ENCODE results near the gene TMEM120A.
"Not testable (repeated sequence)": the region's sequence is repeated elsewhere in the genome, so short reads cannot be mapped to it uniquely, and the experiment has no call there.

The TMEM120A gene

DNA sequence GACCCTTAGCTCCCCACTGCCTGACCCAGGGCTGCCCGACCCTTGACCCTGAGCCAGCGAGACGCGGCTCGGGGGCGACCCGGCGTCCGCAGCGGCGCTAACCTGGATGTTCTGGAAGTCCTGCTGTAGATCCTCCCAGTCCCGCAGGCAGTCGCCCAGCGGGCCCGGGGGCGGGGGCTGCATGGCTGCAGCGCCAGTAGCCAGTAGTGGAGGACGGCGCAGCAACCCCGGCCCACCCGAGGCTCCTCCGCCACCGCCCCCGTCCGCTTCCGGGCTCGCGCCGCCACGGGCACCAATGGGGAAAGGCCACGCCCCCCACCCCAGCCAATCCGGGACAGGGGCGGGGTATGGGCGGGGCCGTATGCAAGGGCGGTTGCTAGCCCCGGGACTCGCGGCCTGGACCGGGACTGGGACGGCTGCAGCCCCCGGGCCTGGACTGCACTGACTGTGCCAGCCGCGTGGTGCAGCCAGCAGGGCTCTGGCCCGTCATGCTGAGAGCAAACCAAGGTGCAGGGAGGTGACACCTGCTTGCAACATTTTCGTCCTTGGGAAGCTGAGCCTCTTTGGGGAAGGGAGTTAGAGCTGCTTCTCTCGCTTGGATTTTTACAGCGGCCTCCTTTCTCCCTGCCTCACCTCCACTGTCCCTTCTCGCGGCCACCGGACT is at the start of gene TMEM120A:
TMEM120A (minus strand) TSS at position 208 of the 664 bp plus-strand sequence; CDS start at position 183, 25 bp downstream.
- DNase-seq (ENCODE audit: insufficient read length, low spot score): peak; percentile 100
- FAIRE-seq: peak; percentile 85

- FAIRE-seq (no peak), DNase-seq (ENCODE audit: insufficient read length, low spot score) (no peak)
These were observed 45.7 kb upstream of the TMEM120A start for GRCh38 chr7:76040126-76040525.

GRCh38 chr7:76037310-76037709 is 42.9 kb upstream of the TMEM120A start:
- FAIRE-seq: no peak
- no peak for DNase-seq (ENCODE audit: insufficient read length, low spot score)

GRCh38 chr7:76031964-76032363 is 37.6 kb upstream of the TMEM120A start:
- no peak for DNase-seq (ENCODE audit: insufficient read length, low spot score)
- FAIRE-seq: no peak

GRCh38 chr7:76029682-76030081 is 35.3 kb upstream of the TMEM120A start:
- DNase-seq (ENCODE audit: insufficient read length, low spot score); FAIRE-seq: not testable (repeated sequence)

DNA sequence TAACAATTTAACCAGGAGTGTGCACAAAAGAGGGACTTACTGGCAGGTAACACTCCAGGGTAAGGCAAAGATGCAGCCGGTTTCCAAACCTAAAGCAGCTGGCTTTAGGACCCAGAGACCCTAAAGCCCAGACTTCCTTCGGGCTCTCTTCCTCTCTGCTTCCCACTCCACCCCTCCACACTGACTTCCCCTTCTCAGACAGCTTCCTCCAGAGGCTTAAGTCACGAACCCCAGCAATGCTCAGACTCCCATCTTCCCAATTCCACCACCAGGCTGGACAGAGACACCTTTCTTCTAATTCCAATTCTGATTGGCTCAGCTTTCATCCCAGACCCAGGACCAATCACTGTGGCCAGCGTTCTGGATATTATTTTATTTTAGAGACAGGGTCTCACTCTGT is 28.6 kb upstream of the TMEM120A start:
- FAIRE-seq (no peak), DNase-seq (ENCODE audit: insufficient read length, low spot score) (no peak)

- DNase-seq (ENCODE audit: insufficient read length, low spot score): no peak
- FAIRE-seq: no peak
These were observed 27.8 kb upstream of the TMEM120A start for GRCh38 chr7:76022026-76022780.

- peak; percentile 79 for FAIRE-seq
- DNase-seq (ENCODE audit: insufficient read length, low spot score): peak; percentile 68
These were observed 25.8 kb upstream of the TMEM120A start for GRCh38 chr7:76020031-76020714.

- FAIRE-seq; DNase-seq (ENCODE audit: insufficient read length, low spot score): not testable (repeated sequence)
These were observed 24.1 kb upstream of the TMEM120A start for GRCh38 chr7:76018520-76018919.

DNA sequence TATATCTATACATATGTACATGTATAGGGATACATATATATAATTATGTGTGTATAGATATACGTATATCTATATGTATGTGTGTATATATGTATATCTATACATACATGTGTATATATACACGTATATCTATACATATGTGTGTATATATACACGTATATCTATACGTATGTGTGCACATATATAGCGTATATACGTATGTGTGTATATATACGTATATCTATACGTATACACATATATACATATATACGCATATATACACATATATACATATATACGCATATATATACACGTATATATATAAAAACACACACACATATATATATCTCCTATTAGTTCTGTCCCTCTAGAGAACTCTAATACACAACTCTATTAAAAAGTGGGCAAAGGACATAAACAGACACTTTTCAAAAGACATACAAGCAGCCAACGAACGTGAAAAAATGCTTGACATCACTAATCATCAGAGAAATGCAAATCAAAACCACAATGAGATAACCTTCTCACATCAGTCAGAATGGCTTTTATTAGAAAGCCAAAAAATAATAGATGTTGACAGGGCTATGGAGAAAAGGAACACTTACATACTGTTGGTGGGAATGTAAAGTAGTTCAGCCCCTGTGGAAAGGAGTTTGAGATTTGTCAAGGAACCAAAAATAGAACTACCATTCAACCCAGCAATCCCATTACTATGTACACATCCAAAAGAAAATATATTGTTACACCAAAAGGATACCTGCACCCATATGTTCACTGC is 22.0 kb upstream of the TMEM120A start:
- no peak for FAIRE-seq

DNA sequence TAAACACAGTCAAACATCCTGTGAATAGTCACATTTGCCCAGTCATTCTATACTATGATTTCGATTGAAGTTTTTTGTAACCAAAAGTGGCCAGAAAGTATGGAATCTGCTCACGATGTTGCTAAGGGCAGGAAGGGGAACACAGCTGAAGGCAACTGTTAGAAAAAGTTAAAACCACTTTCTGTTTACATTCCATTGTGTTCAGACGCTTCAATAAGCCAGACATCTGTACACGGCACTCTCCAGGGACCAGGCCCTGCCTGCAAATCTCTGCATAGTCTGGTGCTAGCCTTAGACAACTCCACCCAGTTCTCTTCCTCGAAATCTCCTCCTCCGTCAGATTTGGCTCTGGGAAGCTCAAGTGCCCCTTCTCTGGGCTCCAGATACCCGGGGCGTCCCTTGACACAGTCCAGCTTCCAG is 17.1 kb upstream of the TMEM120A start:
- DNase-seq (ENCODE audit: insufficient read length, low spot score) (no peak), FAIRE-seq (no peak)

More for the DNA sequence above, 22.0 kb upstream of the TMEM120A start:
- DNase-seq (ENCODE audit: insufficient read length, low spot score): no peak

DNA sequence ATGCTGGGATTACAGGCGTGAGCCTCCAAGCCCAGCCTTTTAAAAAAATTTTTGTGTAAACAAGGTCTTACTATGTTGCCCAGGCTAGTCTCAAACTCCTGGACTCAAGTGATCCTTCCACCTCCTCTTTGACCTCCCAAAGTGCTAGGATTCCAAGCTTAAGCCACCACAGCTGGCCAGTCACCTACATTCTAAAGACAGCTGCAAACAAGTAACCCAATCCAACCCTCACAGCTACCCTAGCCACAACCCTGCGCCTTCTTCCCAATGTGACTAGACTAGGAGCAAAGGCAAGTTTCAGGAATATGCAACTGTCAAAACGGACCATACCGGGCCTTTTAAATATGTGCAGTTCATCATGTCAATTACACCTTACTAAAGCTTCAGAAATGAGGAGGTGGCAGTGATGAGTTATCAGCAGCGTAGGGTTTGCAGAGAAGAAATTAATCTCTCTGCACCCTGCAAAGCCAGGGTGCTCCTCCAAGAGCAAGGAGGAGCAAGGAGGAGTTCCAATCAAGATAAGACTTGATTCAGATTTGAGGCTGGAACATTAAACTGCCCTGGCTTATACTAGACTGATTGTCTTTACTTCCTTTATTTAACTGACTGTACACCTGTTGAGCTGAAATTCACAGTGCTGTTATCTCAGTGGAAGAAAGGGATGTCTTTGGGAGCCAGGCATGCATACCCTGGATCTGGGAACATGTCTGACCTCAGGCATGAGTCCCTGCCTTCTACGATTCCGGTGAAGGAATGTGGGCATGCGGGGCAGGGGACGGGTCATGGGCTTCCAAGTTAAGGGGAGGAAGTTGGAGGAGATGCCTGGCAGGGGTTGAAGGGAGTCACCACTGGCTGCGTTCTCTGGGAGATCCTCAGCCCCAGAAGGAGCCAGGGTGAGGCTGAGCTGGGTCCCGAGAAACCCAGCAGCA is 15.5 kb upstream of the TMEM120A start:
- no peak for DNase-seq (ENCODE audit: insufficient read length, low spot score)
- FAIRE-seq: no peak

GRCh38 chr7:76008156-76008687 is 13.8 kb upstream of the TMEM120A start:
- no peak for DNase-seq (ENCODE audit: insufficient read length, low spot score)
- no peak for FAIRE-seq

GRCh38 chr7:76005004-76005403 is 10.6 kb upstream of the TMEM120A start:
- DNase-seq (ENCODE audit: insufficient read length, low spot score); FAIRE-seq: not testable (repeated sequence)

- DNase-seq (ENCODE audit: insufficient read length, low spot score) (no peak), FAIRE-seq (no peak)
These were observed 9.0 kb upstream of the TMEM120A start for GRCh38 chr7:76003351-76003750.

GRCh38 chr7:76002822-76003221 is 8.4 kb upstream of the TMEM120A start:
- no peak for DNase-seq (ENCODE audit: insufficient read length, low spot score)
- FAIRE-seq: no peak

DNA sequence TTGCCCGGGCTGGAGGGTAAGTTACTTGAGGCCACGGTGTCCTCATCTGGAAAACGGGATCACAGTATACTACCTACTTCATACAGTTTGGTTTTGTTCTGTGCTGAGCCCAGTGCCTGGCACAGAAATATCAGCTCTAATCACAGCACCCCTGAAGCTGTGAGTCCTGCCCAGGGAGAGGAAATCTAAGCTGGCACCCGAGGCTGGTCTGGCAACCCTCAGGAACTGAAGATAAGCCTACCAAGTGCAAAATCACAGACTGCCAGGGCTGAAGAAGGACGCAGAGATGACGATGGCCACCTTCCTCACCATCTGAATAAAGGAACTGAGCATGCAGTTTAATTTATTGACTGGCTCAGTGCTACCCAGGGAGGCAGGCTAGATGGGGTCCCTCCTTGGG is 7.7 kb upstream of the TMEM120A start:
- no peak for DNase-seq (ENCODE audit: insufficient read length, low spot score)
- no peak for FAIRE-seq

DNA sequence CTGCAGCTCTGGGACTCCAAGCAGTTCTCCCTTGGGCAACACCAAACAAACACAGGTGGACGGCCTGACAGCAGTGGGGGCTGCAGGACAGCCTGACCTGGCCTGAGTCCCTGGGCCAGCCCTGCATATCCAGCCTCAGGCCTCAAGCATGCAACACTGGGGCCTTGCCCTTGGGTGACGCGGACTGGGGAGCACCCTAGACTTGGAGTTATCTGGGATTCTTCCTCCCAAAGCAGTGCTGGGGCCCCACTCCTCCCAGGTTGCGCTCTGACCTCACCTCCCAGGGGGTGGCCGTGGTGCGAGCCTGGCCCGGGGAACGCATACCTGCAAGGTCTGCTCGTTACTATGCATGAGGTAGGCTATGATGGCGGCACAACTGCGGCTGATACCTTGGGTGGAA is 6.2 kb upstream of the TMEM120A start:
- FAIRE-seq: no peak
- no peak for DNase-seq (ENCODE audit: insufficient read length, low spot score)

DNA sequence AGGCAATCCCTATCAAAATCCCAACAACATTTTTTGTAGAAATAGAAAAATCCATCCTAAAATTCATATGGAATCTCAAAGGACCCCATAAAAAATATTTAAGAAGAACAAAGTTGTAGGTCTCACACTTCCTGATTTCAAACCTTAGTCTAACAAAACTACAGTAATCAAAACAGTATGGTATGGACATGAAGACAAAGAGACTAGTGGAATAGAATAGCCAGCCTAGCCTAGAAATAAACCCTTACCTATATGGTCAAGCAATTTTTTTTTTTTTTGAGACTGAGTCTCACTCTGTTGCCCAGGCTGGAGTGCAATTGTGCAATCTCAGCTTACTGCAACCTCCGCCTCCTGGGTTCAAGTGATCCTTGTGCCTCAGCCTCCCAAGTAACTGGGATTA is 3.6 kb upstream of the TMEM120A start:
- FAIRE-seq (no peak), DNase-seq (ENCODE audit: insufficient read length, low spot score) (no peak)
